GM19240 (cell line): Measurements from ENCODE around the gene RPTOR.
"Not testable (repeated sequence)": the region's sequence is repeated elsewhere in the genome, so short reads cannot be mapped to it uniquely, and the experiment has no call there.

ENCODE experiments used
- DNase-seq: peaks from one replicate; pipeline ENCODE4 v3.0.0; 2011; ENCODE audit warnings: low spot score; ENCODE audit not compliant: insufficient read length

Gene RPTOR

DNA sequence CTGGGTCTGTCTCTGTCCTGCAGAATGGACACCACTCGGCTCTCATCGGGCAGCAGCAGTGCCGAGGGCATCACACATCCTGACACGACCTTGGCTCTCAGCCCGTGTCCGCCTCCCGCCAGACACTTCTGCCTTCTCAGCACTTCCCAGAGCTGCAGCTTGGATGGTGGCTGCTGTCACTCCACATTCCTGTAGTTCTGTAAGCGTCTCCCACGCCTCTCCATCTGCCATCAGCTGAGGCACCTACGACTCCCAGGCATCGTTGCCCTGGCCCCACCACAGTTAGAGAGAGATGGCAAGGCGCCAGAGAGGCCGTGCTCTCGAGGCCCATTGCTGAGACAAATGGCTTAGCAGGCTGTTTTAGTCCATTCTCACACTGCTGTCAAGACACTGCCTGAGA is 251.1 kb downstream of the RPTOR start:
- no peak for DNase-seq

DNA sequence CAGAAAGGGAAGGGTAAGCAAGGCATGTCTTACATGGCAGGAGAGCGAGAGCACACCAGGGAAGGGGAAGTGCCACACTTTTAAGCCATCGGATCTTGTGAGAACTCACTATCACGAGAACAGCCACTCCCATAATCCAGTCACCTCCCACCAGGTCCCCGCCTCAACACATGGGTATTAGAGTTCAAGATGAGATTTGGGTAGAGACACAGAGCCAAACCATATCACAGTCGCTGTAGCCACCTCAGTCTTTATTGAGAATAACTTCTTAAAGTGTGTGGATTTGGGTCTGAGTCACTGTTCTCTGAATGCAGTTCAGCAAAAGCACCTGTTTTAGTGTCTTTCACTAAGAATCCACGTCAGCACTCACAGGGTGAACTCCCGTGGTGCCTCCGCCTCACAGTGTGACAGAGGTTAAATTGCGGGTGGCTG is 251.8 kb downstream of the RPTOR start:
- DNase-seq = no peak

DNA sequence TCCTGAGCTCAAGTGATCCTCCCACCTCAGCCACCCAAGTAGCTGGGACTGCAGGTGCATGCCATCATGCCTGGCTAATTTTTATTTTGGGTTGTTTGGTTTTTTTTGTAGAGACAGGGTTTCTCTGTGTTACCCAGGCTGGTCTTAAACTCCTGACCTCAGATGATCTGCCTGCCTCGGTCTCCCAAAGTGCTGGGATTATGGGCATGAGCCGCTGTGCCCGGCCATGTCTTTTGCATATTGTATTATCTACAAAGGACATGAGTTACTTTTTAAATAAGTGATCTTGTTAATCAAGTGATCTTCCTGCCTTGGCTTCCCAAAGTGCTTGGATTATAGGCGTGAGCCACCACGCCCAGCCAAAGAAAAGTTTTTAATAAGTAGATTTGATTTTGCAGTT is 252.6 kb downstream of the RPTOR start:
- DNase-seq = not testable (repeated sequence)

DNA sequence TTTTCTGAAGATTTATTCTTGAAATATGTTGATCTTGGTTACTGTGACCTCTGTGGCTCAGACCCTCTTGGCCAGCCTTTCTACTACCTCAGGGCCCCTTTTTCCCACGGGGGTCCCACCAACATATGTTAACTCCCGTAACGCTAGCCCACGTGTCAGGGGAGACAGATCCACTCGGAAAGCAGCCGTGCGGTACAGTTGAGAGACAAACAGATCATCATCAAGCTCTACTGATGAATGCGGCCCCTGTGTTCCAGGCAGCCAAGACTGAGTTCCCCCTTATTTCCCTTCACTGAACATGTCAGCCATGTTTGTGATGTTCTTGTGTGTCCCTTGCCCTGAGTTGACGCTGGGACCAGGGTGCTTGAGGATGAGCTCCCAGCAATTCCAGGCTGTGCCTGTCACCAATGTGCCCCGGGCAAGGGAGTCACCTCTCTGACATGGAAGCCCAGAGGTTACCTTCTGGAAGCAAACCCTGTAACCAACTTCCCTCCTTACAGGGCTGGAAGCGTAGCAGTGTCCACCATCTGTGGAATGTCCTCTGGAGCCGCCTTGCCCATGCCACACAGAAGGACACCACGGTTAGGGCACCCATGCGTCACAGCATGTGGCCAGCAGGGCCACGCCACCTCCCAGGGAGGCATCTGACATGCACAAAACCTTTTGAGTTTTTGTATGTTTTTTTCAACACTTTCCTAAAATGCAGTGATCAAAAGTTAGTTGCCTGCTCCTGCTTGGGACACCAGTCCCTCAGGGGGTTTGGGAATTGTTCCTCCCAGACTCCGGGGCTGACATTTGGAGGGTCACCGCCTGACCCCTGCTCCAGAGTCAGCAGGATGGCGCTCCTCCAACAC is 253.3 kb downstream of the RPTOR start:
- DNase-seq = no peak

- no peak for DNase-seq
These were observed 254.2 kb downstream of the RPTOR start for GRCh38 chr17:80798595-80799537.

DNA sequence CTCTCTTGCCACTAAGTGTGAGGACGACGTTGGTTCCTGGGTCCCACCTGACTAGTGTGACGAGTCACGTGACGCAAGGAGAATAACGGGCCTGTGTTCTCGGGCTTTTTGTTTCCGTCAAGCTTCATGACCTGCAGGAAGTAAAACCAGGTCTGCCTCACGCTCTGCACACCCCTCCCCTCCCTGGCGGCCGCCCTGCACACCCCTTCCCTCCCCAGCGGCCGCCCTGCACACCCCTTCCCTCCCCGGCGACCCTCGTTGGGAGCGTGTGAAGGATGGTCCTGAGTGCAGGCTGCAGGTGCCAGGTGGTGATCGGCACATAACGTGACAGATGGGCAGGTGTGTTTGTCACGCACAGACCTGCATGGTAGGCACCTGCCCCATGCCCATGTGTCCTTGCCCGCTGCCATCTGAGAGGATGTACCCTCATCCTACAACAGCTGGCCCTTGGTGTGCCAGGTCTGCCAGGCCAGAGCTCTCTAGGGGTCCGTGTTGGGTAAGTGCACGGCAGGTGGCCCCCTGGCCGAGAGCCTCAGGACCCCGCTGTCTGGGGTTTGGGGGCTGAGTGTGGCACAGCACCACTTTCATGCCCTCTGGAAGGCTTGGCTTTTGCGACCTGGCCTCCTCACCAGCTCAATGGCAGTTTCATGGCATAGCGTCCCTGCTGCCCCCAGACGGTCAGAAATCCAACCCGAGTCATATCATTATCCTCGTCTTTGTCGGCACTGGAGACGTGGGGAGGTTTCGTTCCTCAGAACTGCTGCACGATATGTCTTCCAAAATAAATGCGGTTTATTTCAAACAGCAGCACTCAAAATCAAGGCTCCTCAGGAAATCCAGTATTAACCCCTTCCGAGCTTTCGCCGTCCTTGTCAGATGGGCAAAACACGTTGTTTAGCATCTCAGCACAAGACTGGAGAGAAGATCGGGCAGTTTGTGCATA is 255.2 kb downstream of the RPTOR start:
- no peak for DNase-seq

- no peak for DNase-seq
These were observed 256.1 kb downstream of the RPTOR start for GRCh38 chr17:80800481-80801391.

- DNase-seq = no peak
These were observed 258.2 kb downstream of the RPTOR start for GRCh38 chr17:80802626-80803450.

DNA sequence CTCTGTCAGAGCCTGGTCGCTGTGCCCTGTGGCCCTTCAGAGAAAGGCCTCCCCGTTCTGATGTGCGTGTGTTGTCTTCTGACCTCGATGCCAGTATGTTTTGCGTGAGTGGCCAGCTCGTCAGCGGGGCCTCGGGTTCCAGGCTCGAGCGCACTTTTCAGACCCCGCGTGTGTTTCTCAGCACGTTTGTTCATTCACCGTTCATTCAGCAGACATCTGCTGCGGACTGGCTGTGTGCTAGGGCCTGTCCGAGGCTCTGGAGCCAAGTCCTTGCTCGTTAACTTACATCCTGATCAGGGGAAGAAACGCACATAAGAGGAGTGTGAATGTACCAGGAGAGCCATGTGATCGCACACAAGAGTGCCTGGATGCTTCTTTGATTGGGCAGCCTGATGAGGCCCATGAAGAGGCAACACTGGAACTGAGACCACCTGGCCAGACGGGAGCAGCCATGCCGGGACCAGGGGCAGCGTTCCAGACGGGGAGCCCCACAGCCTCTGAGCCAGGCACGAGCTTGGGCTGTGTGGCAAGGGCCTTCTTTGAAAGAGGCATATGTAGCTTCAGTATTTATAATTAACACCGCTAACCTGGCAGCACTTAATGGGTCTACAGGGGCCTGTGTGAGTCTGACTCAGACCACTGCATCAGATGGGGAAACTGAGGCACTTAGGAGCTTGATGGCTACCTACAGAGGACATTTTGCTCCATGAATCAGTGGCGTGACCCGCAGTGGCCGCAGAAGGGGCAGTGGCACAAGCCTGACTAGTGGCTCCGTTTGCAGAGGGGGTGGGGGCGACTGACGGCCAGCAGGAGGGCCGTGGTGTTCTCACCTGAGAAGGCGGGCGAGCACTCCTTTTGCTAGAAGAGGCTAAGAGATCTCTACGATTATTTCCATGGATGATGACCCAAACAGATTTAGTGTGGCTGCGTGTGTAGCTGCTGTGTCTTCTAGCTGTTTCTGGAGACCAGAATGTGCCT is 259.1 kb downstream of the RPTOR start:
- DNase-seq = no peak

GRCh38 chr17:80804466-80804865 is 259.8 kb downstream of the RPTOR start:
- DNase-seq = no peak

- no peak for DNase-seq
These were observed 260.6 kb downstream of the RPTOR start for GRCh38 chr17:80805032-80805751.

DNA sequence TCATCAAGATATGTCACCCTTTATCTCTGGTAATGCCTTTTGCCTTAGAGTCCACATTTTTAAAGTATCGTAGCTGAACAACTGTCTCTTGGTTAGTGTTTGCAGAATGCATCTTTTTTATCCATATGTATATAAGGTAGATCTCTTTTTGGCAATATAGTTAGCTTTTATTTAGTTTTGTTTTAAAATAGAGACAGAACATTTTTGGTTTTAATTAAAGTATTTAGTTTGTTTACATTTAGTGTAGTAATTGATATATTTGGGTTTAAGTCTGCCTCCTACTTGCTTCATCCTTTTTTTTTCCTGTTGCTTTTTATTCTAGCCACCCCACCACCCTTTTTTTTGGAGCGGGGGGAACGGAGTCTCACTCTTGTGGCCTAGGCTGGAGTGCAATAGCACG is 262.4 kb downstream of the RPTOR start:
- no peak for DNase-seq

DNA sequence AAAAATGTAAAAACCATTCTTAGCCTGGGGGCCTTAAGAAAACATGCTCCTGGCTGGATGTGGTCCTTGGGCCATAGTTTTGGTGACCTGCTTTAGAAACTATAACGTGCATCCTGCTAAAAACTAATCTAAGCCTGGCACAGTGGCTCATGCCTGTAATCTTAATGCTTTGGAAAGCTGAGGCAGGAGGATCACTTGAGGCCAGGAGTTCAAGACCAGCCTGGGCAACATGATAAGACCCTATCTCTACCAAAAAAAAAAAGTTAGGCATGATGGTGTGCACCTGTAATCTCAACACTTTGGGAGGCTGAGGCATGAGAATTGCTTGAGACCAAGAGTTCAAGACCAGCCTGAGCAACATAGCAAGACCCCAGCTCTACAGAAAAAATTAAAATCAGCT is 263.2 kb downstream of the RPTOR start:
- no peak for DNase-seq

GRCh38 chr17:80811181-80812105 is 266.8 kb downstream of the RPTOR start:
- no peak for DNase-seq

- DNase-seq = no peak
These were observed 267.9 kb downstream of the RPTOR start for GRCh38 chr17:80812362-80813088.

DNA sequence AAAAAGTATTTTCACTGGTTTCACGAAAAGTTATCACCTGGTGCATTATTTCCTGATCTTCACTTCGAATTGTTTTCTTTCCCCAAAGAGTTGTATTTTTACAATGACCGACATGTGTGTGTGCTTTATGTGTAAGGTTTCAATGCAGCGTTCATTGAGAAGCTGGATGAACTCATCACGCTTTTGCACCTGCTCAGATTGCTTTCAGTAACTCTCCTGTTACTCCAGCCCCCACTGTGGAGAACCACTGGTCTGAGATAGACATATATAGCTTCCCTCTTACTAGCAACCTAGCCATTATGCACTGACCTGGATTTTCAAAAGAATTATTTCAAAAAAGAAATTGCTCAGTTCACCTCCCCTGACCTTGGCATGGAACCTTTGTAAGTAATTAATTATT is 268.7 kb downstream of the RPTOR start:
- DNase-seq = no peak
